Heart left ventricle (tissue), 13 donors: Measurements from ENCODE around the gene ZNF429.

ENCODE experiments used
- CTCF ChIP-seq, 12 donors: fragments of 200-600 bp; sonication (generic) in 4 of 12; IDR thresholded peaks; one replicate each; pipeline versions ENCODE4 v1.5.0 to v1.8.0; 2018 to 2022; ENCODE audit warnings: antibody characterized with exemption in 12 of 12, mild to moderate bottlenecking in 5 of 12
- POLR2A ChIP-seq, 2 donors: fragments of 450-650 bp; IDR thresholded peaks; one replicate each; pipeline ENCODE4 v1.6.1; 2017; ENCODE audit warnings: antibody characterized with exemption in 2 of 2, mild to moderate bottlenecking in 2 of 2, moderate library complexity in 2 of 2
- donor health status: ischemic (EF 13 %, LVEDD 7.1; RV severe dilation, severe dysfunction).
- donor health status: DM: no; HTN: yes; CAD: no.
- donor health status: DM: no; HTN: no; CAD: no.
- donor health status: ischemic (EF 25% LVEDD 6.9; RV normal size, moderate dysfunction).
- donor health status: ischemic (EF 25% LVEDD 5.7; RV mildly dilated, moderate dysfunction).
- donor health status: ischemic (EF 35%, LVEDD 5.7; RV mildly dilated, moderate dysfunction).
- donor health status: nonischemic (EF 11% LVEDD 7.7; RV severe dilation, severe dysfunction).
- donor health status: DM: yes; HTN: yes; CAD: no.
- donor health status: PGD.
- donor health status: ischemic (EF 29% LVEDD 5.4; RV normal size, mild dysfunction).
- donor health status: nonischemic (EF 23%, LVEDD 6.1; RV moderate dilation, normal function).

DNA sequence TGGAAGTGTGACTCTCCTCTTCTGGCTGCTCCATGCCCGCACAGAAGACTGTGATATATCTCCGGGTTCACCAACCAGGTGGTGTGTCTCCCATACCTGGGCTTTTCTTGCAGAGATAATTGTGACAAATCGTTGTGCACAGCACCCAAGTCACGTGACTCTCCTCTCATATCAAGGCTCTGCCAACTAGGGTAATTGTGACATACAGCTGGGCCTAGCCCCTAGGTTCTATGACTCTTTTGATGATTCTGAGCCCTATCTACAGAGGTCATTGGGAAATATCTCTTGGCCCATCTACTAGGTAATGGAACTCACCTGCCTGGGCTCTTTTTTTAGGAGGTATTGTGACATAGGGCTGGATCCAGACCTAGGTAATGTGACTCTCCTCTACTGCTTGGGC lies 89.8 kb downstream of the ZNF429 start:
- TF ChIP-seq CTCF (IDR thresholded peaks at IDR 0.05) (no peak), POLR2A (IDR thresholded peaks at IDR 0.05) (no peak)
